HG03108 (cell line): Measurements from ENCODE around the gene RERE.

Experiments used
- ATAC-seq: cut with Tn5 transposase; IDR thresholded peaks from one replicate; pipeline ENCODE4 v1.9.1; 2021; ENCODE audit warnings: moderate library complexity; ENCODE audit not compliant: unreplicated experiment

RERE gene

DNA sequence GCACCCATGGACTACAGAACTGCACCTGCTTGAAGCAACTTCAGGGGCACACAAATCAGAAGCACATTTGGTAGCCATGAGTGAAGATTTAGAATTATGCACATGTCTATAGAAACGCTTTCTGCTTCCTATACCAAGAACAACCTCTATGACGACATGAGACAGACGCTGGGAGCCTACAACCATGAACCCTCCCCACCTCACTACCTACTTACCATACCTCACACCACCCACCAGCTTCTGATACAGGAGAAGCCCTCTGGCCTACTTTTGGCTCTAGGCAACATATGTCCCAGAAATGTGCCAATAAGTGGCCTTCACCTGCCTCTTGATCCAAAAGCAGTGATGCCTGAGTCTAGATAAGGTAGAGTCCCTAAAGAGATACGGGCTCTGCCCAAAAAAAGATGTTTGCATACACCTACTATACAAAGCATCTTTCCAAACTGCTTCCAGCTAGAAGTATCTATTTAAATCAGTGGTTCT is 441.0 kb downstream of the RERE start:
- ATAC-seq = no peak

GRCh38 chr1:8374812-8375211 is 442.6 kb downstream of the RERE start:
- no peak for ATAC-seq

- no peak for ATAC-seq
These were observed 443.1 kb downstream of the RERE start for GRCh38 chr1:8374356-8374755.

- no peak for ATAC-seq
These were observed 443.7 kb downstream of the RERE start for GRCh38 chr1:8373581-8374241.

- ATAC-seq = no peak
These were observed 444.3 kb downstream of the RERE start for GRCh38 chr1:8373125-8373524.

DNA sequence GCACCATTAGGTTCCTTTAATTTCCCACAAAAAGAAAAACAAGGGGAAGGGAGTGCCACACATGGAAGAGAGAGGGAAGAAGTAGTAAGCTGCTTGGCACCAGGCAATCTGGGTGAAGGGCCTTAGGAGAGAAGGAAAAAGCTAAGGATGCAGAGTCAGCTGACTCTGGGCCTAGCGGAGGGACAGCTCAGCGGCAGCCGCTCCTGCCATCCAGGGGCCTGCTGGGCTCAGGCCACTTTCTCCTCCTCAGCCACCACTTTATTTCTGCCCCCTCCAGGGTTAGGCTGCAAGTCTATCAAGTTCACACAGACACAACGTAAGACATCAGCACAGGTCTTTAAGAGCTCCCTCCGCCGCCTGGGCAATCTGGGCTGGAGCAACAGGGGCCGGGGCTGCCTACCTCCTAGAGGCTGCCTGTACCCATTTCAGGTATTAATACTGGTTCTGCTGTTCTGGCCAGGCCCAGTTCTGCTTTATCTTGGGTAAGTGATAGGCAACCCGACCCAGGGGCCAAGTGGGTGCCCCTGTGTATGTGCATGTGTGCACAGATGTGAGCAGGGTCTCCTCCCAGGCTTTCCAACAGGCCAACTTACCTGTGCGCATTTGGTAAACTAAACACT is 446.0 kb downstream of the RERE start:
- no peak for ATAC-seq

DNA sequence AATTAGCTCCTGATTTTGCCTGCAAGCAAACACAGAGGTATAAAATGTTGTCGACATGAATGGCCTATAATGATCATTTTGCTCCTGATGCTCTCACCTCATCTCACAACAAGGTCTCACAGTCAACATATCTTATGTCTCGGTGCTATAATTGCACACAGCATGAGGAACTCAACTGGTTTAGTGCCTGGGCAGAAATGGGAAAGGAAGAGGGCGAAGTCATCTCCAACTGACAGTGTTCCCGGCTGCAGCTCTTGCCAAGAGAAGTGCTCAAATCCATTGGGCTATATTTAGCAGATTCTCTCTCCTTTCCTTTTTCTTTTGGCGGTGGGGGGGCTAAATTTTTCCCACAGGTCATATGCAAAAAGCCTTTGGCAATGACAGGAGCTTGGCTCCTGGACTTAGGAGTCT is 446.5 kb downstream of the RERE start:
- ATAC-seq = no peak

GRCh38 chr1:8370046-8370881 is 447.2 kb downstream of the RERE start:
- ATAC-seq = no peak

GRCh38 chr1:8368956-8369639 is 448.3 kb downstream of the RERE start:
- no peak for ATAC-seq

DNA sequence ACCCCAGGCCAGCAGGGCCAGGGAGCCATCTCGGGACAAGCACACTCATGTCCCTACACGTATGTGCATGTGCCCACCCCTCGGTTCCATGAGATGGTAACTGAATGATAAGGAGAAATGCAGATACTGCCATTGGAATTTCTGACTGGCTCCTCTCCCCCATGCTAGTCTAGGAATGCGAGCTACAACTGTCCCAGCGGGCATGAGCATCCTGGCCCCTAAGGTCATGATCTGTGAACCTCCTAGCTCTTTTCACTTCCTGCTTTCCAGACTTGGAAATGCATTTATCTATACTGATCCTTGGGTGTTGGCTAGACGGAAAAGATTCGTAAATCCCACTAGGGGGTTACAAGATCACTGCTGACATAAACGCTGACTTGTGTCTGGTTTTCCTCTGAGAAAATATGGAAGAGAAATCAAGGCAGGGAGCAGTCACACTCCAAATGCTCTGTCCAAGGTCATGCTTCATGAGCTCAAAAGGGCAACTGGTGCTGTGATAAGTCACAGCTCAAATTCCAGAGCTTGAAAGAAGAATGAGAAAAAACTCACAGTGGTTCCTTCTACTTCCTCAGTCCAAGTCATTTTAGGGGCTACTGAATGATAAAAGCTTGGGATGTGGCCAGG is 449.8 kb downstream of the RERE start:
- no peak for ATAC-seq

- ATAC-seq = no peak
These were observed 451.6 kb downstream of the RERE start for GRCh38 chr1:8365661-8366362.

- no peak for ATAC-seq
These were observed 452.7 kb downstream of the RERE start for GRCh38 chr1:8364528-8365442.

- no peak for ATAC-seq
These were observed 453.6 kb downstream of the RERE start for GRCh38 chr1:8363767-8364301.

DNA sequence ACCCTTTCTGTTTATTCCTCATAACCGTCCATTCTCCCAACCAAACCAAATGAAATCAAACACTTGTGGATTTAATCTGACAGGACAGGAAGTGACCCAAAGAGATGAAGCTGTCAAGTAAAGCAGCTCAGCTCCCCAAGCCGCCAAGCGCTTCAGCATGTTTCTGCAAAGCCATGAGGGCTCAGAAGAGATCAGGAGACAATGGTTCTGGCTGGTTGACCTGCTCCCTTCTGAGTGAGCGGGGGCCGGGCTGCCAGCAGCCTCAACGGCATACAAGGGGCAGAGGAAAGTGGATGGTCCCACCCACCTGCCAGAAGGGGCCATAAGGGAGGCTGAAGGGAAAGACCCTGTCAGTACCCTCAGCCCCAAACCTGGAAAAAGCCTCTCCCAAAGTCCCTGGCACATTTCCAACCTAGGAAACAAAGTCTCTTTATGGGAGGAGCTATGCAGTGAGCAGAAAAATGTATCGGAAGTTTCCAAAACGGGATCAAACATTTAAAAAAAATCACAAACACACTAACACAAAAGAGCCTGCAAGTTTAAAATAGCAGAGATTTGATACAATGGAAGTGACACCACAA is 454.2 kb downstream of the RERE start:
- no peak for ATAC-seq

DNA sequence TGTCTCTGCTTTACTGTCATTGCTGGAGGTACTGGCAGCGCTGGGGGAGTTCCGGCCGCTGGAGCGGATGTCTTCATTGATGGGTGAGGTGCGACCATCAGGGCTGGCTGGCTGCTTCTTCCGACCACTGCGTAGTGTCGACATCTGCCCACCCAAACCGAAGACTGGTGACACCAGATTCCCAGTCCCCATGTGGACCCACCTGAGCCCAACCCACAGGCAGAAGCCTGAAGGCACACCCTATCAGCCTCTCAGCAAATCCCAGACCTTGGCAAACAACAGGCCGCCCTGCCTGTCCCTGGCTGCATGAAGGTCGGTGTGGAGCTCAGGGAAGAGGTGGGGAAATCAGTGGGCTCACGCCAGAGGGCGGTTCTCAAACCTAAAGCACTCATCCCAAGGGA is 454.7 kb downstream of the RERE start:
- ATAC-seq = no peak

DNA sequence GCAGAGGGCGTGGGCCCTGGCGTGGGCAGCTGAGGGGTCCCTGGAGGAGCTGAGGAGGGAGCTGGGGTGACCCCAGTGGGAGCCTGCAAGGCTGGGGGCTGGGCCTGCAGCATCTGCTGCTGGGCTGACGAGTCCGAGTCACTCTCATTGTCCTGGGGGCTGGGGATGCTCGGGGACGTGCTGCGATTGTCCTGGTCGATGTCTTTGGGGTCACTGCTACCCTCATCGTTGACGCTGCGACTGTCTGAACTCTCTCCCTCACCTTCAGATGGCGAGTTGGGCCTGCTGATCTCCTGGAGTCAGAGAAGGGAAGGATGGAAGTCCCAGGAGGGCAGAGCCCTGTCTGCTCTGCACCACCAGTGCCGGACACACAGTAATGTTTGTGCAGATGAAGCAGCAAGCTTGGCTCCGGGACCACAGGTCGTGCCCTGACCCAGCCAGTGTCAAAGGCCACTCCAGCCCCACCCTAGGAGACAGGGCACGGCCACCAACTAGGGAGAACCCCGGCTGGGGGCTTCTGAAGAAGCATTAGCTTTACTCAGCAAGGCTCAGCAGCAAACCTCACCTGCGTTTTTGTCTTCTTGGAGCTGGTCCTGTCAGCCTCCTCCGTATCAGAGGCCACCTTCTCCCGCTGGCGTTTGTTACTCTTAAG is 456.1 kb downstream of the RERE start:
- ATAC-seq = no peak

DNA sequence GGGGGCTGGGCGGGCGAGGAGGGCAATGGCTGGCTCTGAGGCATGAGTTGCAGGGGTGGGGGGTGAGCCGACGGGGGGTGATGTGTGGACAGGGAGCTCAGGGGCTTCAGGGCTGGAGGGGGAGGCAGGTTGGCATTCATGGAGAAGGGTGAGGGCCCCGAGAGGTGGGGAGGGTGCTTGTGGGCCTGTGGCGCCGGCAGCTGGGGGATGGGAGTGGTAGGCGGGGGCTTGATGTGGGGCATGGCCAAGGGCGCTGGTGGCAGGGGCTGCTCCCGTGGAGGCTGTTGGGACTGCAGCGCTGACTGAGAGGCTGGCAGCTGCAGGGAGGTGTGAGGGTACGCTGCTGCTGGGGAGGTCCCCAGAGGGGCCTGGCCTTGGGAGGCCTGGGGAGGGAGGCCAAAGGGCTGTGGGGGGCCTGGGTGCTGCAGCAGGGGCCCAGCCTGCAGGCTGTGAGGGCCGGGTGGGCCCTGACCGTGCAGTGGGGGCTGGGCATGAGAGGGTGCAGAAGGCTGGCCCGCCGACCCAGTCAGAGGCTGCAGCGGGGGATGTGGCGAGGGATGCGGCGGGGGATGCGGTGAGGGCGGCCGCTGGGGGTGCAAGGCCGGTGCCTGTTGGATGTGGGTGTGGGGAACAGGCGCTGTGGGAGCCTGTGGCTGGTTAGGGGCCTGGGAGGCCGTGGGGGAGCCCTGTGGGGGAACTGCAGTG is 456.8 kb downstream of the RERE start:
- no peak for ATAC-seq
